ENCODE measurements around the gene PRMT7.

PRMT7 gene

GRCh38 chr16:68347605-68348004, 36.8 kb downstream of the PRMT7 start:
- Mint-ChIP-seq H3K27me3 (ENCODE audit: low read depth, poor library complexity) (peaks cover 3% of the 10 kb centered on the region), H3K4me1 (peaks cover 26% of the 10 kb centered on the region), H3K4me3 (no peak overlapping the region), H3K9me3 (no peaks in the 10 kb centered on the region), H3K27ac (peak overlapping the region; percentile 48), H3K36me3 (ENCODE audit: low read depth) (peaks cover 56% of the 10 kb centered on the region)
- no peak for DNase-seq
- no peak for TF ChIP-seq CTCF (IDR thresholded peaks at IDR 0.05)

DNA sequence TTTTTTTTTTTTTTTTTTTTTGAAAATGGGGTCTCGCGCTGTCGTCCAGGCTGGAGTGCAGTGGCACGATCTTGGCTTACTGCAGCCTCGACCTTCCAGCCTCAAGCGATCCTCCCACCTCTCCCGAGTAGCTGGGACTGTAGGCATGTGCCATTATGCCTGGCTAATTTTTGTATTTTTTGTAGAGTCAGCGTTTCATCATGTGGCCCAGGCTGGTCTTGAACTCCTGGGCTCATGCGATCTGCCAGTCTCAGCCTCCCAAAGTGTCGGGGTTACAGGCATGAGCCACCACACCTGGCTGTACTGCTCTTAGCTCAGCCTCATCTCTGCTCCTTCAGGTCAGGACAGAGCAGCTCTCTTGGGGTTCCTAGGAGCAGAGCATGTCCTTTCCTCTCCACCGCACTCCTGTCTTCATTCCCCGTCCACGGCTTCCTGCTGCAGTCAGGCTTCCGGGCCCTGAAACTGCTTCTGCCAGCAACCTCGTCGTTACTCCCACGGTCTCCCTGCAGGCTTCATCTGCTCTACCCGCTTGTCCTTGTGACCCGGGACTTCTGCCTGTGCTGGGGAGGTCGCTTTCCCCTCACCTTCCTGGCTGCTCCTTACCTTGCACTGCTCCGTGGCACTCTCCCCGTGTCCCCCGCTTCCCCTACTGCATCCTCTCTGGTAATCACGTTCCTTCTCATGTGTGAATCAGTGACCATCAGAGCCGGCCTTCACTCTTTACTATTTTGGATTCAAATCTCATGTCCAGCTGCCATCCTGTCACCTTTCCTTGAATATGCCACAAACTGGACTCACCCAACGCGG, 38.0 kb downstream of the PRMT7 start:
- TF ChIP-seq CTCF (IDR thresholded peaks at IDR 0.05): no peak
- no peak for DNase-seq
- H3K4me1 Mint-ChIP-seq: peaks cover 26% of the 10 kb centered on the region
- peaks cover 60% of the 10 kb centered on the region for H3K36me3 Mint-ChIP-seq (ENCODE audit: low read depth)
- no peak overlapping the region for H3K4me3 Mint-ChIP-seq
- H3K9me3 Mint-ChIP-seq: no peaks in the 10 kb centered on the region
- H3K27ac Mint-ChIP-seq: peak overlapping the region; percentile 52
- peaks cover 3% of the 10 kb centered on the region for H3K27me3 Mint-ChIP-seq (ENCODE audit: low read depth, poor library complexity)

DNA sequence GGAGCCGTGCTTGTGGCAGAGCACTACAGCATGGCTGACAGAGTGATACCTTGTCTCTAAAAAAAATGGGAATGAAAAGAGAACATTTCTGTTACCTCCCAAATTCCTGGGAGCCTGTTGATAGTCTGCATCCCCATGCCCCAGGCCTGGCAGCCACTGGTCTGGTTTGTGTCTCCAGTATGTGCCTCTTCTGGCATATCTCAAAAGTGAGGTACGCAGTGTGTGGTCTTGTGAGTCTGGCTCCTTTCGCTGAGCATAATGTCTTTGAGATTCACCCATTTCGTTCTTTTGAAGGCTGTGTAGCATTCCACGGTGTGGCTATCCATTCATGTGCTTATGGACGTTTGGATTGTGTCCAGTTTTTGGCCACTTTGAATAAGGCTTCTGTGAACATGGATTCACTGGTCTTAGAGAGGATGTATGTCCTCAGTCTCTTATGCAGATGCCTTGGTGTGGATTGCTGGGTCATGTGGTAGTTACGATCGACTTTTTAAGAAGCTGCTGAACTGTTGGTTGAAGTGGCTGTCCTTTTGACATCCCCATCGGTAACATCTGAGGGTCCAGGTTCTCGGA, 39.1 kb downstream of the PRMT7 start:
- TF ChIP-seq CTCF (IDR thresholded peaks at IDR 0.05): no peak

GRCh38 chr16:68350813-68351350, 40.1 kb downstream of the PRMT7 start:
- peaks cover 21% of the 10 kb centered on the region for H3K4me1 Mint-ChIP-seq
- H3K4me3 Mint-ChIP-seq: no peak overlapping the region
- DNase-seq: no peak
- peaks cover 3% of the 10 kb centered on the region for H3K27me3 Mint-ChIP-seq (ENCODE audit: low read depth, poor library complexity)
- no peaks in the 10 kb centered on the region for H3K9me3 Mint-ChIP-seq
- no peak overlapping the region for H3K27ac Mint-ChIP-seq
- peaks cover 49% of the 10 kb centered on the region for H3K36me3 Mint-ChIP-seq (ENCODE audit: low read depth)
- no peak for TF ChIP-seq CTCF (IDR thresholded peaks at IDR 0.05)

More for the DNA sequence above, 39.1 kb downstream of the PRMT7 start:
- peaks cover 51% of the 10 kb centered on the region for H3K36me3 Mint-ChIP-seq (ENCODE audit: low read depth)
- H3K4me1 Mint-ChIP-seq: peaks cover 26% of the 10 kb centered on the region
- DNase-seq: no peak
- no peak overlapping the region for H3K4me3 Mint-ChIP-seq
- H3K27me3 Mint-ChIP-seq (ENCODE audit: low read depth, poor library complexity): peaks cover 3% of the 10 kb centered on the region
- H3K9me3 Mint-ChIP-seq: no peaks in the 10 kb centered on the region
- no peak overlapping the region for H3K27ac Mint-ChIP-seq

DNA sequence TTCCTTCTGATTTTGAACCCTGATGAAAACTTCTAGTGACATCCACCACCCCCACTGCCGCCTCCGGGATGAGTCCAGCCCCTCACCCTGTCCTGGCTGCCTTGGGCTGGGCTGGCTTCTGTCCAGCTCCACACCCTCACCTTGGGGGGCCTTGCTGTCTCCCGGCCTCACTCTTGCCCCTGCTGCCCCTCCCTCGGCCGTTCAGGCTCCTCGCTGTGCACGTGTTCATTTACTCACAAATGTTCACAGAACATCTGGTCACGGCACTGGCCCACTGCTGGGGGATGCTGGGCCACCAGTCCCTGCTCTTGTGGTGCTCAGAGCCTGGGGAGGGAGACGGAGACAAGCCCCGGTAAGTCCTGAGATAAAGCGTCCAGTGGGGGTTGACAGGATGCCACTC, 40.6 kb downstream of the PRMT7 start:
- peaks cover 3% of the 10 kb centered on the region for H3K27me3 Mint-ChIP-seq (ENCODE audit: low read depth, poor library complexity)

More for the DNA sequence above, 40.6 kb downstream of the PRMT7 start:
- Mint-ChIP-seq H3K27ac (no peak overlapping the region), H3K4me1 (peaks cover 15% of the 10 kb centered on the region), H3K36me3 (ENCODE audit: low read depth) (peaks cover 47% of the 10 kb centered on the region), H3K4me3 (no peak overlapping the region), H3K9me3 (no peaks in the 10 kb centered on the region)
- DNase-seq: no peak
- no peak for TF ChIP-seq CTCF (IDR thresholded peaks at IDR 0.05)

Measured in nephron progenitor cell (in vitro differentiated cells).